Left cardiac atrium (tissue), 4 donors: ENCODE results near the gene YAF2. TPM values are rescaled to one million over a fixed set of nuclear protein-coding genes. Genes with fewer than 3 reads are reported as not detected.

Experiments
- ATAC-seq, 2 donors: fragments of 200-7000 bp; cut with Tn5 transposase; one replicate each; pipeline ENCODE4 v1.9.1; 2020; ENCODE audit warnings: mild to moderate bottlenecking in 2 of 2, moderate library complexity in 2 of 2
- DNase-seq: peaks from one replicate; pipeline ENCODE4 v3.0.0-alpha.2; 2020
- intact Hi-C, 2 donors: fragments of 100-400 bp; cut with DNase I; formaldehyde crosslinking; loops; one replicate each; pipeline versions ENCODE4 v1.14.1 to v1.15.1; 2022 to 2023
- long read RNA-seq: library from polyadenylated mRNA; unstranded; transcript quantifications from one replicate; pipeline ENCODE4 v2.0.0, GENCODE V29; 2021
- total RNA-seq, 2 donors: library from RNA; stranded (reverse); fragmentation: NEBNext Ultra II Directional; extraction: Animal tissue kit (Norgen Biotek cat#: 25700); gene quantifications; one replicate each; pipeline ENCODE4 v1.2.1, GENCODE V29; 2021
- donor health status: DM: no; HTN: yes; CAD: no.
- donor health status: DM: no; HTN: yes; CAD: no; lungs with severe emphysema.
- donor health status: DM: yes; HTN: yes; CAD: no.
- donor health status: Dilated cardiomyopathy.

The YAF2 gene
- total RNA-seq: 10 to 100 TPM; 64.7 to 76.0 TPM
- long read RNA-seq, partial matches to known transcripts: 1 of 13 reads
- long read RNA-seq, other reads (novel, unspliced or antisense): 9 of 13 reads

- intact Hi-C loops: loop anchor here (10.0 kb wide), 2 partner anchors 86 to 94 kb away; partner anchors contain the start of genes GXYLT1 (in 1 of the 2), PPHLN1 (in 1 of the 2) and ZCRB1 (in 1 of the 2)
- DNase-seq (peak; percentile 94), ATAC-seq (peak; percentile 95)
These were observed at the start of gene YAF2 for GRCh38 chr12:42238240-42239140. YAF2 (minus strand) TSS chr12:42238248; CDS start chr12:42238180, 68 bp downstream.

- ATAC-seq: no peak
- DNase-seq: no peak
- intact Hi-C loops: no loop called here
These were observed 48.7 kb upstream of the YAF2 start for GRCh38 chr12:42286741-42287140.

GRCh38 chr12:42285431-42285830, 47.4 kb upstream of the YAF2 start:
- ATAC-seq (no peak), DNase-seq (no peak)
- intact Hi-C loops: no loop called here

GRCh38 chr12:42284876-42285275, 46.8 kb upstream of the YAF2 start:
- DNase-seq (no peak), ATAC-seq (no peak)
- intact Hi-C loops: no loop called here

- ATAC-seq (no peak), DNase-seq (no peak)
- intact Hi-C loops: no loop called here
These were observed 46.1 kb upstream of the YAF2 start for GRCh38 chr12:42284157-42284556.

GRCh38 chr12:42283739-42284138, 45.7 kb upstream of the YAF2 start:
- no peak for ATAC-seq
- no peak for DNase-seq
- intact Hi-C loops: no loop called here

- ATAC-seq: no peak
- intact Hi-C loops: no loop called here
- no peak for DNase-seq
These were observed 44.2 kb upstream of the YAF2 start for GRCh38 chr12:42282294-42282693.

- intact Hi-C loops: no loop called here
- DNase-seq (no peak), ATAC-seq (no peak)
These were observed 43.8 kb upstream of the YAF2 start for GRCh38 chr12:42281844-42282243.

- no peak for ATAC-seq
These were observed 43.2 kb upstream of the YAF2 start for GRCh38 chr12:42281278-42281677.

GRCh38 chr12:42278128-42278510, 40.1 kb upstream of the YAF2 start:
- no peak for DNase-seq
- ATAC-seq: no peak
- intact Hi-C loops: no loop called here

More at GRCh38 chr12:42281278-42281677, 43.2 kb upstream of the YAF2 start:
- intact Hi-C loops: no loop called here
- DNase-seq: no peak

- ATAC-seq: no peak
- intact Hi-C loops: no loop called here
- no peak for DNase-seq
These were observed 39.5 kb upstream of the YAF2 start for GRCh38 chr12:42277396-42278127.

- ATAC-seq (no peak), DNase-seq (no peak)
- intact Hi-C loops: no loop called here
These were observed 37.5 kb upstream of the YAF2 start for GRCh38 chr12:42275499-42275898.

- intact Hi-C loops: no loop called here
- ATAC-seq (no peak), DNase-seq (no peak)
These were observed 35.7 kb upstream of the YAF2 start for GRCh38 chr12:42273706-42274105.

- ATAC-seq (no peak), DNase-seq (no peak)
- intact Hi-C loops: no loop called here
These were observed 32.5 kb upstream of the YAF2 start for GRCh38 chr12:42270596-42270995.

- ATAC-seq (no peak), DNase-seq (no peak)
- intact Hi-C loops: no loop called here
These were observed 29.6 kb upstream of the YAF2 start for GRCh38 chr12:42267413-42268190.

GRCh38 chr12:42266579-42267230, 28.7 kb upstream of the YAF2 start:
- intact Hi-C loops: no loop called here
- no peak for DNase-seq
- no peak for ATAC-seq

GRCh38 chr12:42262271-42262670, 24.2 kb upstream of the YAF2 start:
- intact Hi-C loops: no loop called here
- DNase-seq (no peak), ATAC-seq (no peak)

- intact Hi-C loops: no loop called here
- no peak for DNase-seq
- ATAC-seq: no peak
These were observed 23.7 kb upstream of the YAF2 start for GRCh38 chr12:42261708-42262107.

GRCh38 chr12:42260518-42260917, 22.5 kb upstream of the YAF2 start:
- intact Hi-C loops: no loop called here
- ATAC-seq (no peak), DNase-seq (no peak)
